Hepatic stellate cell (primary cell): Measurements from ENCODE around the gene ACTL8.

Experiments used
- DNase-seq: peaks from one replicate; pipeline ENCODE4 v3.0.0; 2011; ENCODE audit warnings: low spot score

Gene ACTL8

DNA sequence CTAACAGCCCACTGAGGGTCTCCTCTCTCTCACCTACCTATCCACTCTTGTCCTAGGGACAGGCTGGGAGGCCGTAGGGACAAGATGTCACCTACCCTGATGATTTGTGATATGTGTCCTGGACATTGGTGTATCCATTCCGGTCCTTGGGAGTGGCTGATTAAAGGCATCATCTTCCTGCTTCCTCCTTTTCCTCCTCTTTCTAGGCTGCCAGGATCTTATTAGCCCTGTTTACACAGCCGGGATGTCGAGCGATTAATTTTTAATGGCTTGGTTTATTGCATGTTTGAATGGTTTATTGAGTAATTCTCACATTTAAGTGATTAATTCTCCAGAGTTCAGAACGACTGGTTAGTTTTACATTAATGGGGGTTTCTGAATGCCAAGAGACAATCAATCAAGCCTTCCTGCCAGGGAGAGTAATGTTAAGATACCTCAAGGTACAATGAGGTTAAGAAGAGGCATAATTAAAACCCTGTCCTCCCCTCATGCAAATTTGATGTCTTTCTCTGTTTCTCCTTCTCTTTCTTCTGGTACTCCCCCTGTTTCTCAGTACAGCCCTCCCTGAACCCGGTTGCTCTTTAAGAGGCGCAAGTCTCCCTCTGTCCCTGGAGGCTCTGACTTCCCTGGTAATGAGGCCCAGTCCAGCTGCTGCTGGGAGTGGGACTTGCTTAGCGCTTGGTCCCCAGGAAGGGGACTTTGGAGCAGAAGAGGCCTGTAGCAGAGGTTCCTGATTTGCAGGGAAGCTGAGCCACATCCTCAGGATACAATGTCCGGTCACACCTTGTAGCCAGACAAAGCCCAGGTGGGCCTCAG lies 50.9 kb downstream of the ACTL8 start:
- no peak for DNase-seq

DNA sequence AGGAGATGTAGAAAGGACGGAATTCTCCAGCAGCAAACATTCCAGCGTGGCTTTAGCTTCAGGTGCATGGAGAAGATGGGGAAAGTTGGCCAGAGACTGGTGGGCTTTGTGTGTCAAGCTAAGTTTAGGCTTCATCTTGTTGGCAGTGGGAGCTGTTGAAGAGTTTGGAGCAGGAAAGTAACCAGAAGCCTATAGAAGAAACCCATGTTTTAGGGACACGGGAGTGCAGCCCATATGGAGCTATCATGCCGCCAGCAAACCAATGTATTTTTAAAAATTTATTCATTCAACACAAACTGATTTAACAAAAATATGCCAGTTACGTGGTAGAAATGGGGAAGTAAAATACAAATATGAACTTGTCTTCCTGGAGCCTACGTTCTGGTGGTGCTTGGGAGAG lies 53.7 kb downstream of the ACTL8 start:
- no peak for DNase-seq

DNA sequence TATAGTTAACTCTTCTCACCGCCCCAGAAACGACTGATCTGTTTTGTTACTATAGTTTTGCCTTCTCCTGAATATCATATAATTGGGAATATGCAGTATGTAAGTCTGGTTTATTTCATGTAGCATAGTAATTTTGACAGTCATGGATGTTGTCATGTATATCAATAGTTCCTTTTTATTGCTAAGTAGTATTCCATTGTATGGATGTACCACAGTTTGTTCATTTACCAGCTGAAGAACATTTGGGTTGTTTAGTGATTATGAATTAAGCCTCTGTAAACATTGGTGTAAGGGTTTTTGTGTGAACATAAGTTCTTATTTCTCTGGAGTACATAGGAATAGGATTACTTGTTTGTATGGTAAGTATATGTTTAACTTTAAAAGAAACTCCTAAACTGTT lies 55.5 kb downstream of the ACTL8 start:
- DNase-seq: no peak

- no peak for DNase-seq
Observed at GRCh38 chr1:17816511-17816910, 61.4 kb downstream of the ACTL8 start.

- no peak for DNase-seq
Observed at GRCh38 chr1:17819129-17819802, 64.1 kb downstream of the ACTL8 start.

DNA sequence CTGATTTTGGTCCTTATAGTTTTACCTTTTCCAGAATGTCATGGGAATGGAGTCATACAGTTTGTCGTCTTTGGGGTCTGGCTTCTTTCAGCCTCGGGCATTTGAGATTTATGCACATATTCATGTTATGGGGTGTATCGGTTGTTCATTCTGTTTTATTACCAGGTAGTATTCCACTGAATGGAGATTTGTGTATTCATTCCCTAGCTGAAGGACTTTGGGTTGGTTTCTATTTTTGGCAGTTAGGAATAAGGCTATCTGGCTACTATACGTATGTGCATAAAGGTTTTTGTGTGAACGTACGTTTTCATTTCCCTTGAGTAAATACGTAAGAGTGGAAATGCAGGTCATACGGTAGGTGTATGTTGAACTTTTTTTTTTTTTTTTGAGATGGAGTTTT lies 65.1 kb downstream of the ACTL8 start:
- no peak for DNase-seq

DNA sequence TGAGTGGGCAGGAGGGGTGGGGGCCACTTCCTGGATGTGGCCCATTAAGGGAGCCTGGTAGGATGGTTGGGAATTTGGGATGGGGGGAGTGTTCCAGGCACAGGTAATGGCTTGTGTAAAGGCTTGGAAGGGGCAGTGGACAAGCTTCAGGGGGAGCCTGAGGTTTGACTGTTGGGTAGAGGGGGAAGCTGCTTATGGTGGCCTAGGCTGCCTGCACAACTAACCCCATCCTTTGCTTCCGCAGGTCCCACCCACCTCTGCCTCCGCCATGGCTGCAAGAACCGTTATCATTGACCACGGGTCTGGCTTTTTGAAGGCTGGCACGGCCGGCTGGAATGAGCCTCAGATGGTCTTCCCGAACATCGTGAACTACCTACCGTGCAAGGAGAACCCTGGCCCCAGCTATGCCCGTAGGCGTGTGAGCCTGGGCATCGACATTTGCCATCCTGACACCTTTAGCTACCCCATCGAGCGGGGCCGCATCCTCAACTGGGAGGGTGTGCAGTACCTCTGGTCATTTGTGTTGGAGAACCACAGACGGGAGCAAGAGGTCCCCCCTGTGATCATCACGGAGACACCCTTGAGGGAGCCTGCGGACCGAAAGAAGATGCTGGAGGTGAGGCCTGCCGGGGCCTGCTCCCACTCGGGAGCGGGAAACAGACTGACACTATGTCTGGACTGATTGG lies 67.8 kb downstream of the ACTL8 start:
- no peak for DNase-seq

- no peak for DNase-seq
Observed at GRCh38 chr1:17825273-17826164, 70.4 kb downstream of the ACTL8 start.

- DNase-seq: peak; percentile 77
Observed at GRCh38 chr1:17826165-17826488, 71.0 kb downstream of the ACTL8 start.

- no peak for DNase-seq
Observed at GRCh38 chr1:17828991-17829390, 73.9 kb downstream of the ACTL8 start.

DNA sequence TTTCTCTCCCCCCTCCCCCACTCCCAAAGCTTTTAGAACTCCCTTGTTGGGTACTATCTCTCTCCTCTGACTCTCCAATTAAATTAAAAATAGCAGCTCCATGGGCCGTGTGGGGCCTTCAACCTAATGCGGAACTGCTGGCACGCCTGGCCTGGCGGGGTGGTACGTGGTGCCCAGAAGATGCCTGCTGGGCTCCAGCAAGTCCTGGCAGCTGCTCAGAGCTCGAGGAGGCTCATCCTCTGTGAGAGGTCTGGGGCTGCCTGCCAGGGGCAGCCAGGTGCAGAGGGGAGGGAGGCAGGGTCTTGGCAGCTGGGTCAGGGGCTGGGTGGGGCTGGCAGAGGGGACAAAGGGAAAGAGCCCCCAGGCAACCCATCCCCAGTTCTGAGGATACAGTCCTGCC lies 74.4 kb downstream of the ACTL8 start:
- DNase-seq: no peak

GRCh38 chr1:17831597-17831996 lies 76.5 kb downstream of the ACTL8 start:
- peak; percentile 48 for DNase-seq

DNA sequence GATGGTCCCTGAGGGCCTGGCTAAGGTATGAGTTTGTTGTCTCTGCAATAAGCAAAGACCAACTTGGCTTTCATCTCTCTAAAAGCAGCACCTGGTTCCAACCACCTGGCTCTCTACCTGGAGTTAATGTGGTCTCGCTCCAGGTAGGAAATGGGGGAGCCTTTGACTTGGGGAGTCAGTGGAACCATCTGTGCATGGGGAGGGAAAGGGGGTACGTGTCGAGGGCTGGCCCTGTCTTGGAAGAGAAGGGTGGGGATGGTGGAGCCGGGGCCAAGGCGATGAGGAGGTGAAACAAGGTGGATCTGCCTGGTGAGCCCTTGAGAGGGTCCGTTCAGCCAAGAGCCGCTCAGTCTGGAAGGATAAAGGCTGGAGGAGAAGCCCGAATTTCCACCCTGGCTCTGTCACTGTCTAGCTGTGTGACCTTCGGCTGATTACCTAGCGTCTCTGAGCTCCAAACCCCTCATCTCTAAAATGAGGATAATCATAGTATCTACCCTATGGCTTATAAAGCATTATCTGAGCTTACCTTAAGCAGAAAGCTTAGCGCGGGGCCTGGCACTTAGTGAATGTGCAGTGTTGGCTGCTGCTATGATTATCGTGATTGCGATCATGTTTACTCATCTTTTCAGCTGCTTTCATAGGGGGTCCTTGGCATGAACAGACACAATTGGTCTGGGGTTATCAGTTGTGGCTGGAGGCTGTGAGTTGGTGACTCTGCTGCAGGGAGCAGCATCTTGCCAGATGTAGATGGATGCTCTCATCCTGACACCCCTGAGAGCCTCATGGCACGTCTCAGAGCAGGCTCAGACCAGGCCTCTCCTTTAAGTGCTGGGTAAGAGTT lies 78.7 kb downstream of the ACTL8 start:
- DNase-seq: no peak

- DNase-seq: no peak
Observed at GRCh38 chr1:17834561-17835100, 79.5 kb downstream of the ACTL8 start.

DNA sequence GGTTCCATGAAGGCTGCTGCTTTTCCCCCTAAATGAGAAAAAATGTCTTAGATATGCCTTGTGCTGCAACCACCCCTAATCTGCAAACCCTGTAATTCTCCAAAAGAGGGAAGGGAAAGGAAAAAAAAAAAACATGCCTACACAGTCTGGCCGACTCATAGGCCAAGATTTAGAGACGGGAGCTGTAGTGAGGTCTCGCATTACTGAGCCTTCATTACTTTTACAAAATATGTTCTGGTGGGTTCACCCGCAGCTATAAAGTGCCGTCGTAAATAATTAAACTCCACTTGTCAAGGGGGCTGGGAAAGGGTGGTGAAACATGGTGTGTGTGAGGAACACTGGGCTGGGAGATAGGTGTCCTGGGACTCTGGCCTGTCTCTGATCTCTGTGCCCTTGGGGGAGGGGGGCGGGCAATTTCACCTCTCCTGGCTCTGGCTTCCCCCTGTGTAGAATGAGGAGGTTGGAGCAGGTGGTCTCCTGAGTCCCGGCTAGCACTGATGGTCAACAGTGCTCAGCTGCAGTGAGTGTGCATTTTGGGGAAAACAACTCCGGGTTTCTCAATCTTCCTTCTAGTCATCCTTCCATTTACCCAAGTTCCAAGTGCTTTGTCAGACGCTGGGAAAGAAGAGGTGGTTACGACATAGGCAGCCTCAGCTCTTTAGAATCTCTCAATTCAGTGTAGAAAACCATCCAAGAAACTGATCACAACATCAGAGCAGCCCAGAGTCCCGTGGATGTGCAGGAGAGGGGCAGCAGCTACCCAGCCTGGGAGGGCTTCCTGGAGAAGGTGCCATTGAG lies 82.3 kb downstream of the ACTL8 start:
- no peak for DNase-seq

- no peak for DNase-seq
Observed at GRCh38 chr1:17839641-17840196, 84.6 kb downstream of the ACTL8 start.

DNA sequence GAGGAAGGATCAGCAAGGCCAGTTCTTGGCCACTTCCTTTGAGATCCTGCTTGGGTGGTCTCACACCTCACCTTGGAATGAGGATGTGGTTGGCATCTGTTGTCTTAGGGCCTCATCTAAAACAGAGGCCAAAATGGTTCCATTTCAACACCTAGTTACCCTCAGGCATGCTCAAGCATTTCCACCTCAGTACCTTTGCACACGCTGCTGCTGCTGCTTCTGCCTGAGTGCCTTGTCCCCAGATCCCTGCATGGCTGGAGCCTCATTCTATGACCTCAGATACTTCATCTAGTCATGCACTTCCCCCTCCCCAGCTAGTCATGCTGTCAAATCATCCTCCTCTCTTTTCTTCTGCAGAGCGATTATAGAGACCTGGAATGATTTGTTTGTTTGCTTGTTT lies 86.8 kb downstream of the ACTL8 start:
- DNase-seq: no peak

DNA sequence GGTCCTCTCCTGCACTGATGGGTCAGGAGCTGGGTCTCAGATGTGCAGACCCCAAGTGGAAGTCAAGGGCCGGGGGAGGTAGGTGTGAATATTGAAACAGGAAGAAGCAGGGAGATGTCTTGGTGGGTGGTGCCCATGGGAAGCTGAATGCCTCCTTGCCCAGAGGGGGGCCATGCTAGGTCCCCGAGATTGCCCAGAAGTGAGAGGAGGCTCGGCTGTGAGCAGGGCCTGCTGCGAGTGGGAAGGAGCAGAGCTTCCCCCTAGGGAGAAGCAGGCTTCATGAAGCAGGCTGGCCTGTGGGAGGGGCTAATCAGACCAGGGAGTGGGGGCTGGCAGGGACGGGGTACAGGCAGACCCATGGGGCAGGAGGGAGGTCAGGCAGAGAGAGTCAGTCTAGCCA lies 87.6 kb downstream of the ACTL8 start:
- no peak for DNase-seq

DNA sequence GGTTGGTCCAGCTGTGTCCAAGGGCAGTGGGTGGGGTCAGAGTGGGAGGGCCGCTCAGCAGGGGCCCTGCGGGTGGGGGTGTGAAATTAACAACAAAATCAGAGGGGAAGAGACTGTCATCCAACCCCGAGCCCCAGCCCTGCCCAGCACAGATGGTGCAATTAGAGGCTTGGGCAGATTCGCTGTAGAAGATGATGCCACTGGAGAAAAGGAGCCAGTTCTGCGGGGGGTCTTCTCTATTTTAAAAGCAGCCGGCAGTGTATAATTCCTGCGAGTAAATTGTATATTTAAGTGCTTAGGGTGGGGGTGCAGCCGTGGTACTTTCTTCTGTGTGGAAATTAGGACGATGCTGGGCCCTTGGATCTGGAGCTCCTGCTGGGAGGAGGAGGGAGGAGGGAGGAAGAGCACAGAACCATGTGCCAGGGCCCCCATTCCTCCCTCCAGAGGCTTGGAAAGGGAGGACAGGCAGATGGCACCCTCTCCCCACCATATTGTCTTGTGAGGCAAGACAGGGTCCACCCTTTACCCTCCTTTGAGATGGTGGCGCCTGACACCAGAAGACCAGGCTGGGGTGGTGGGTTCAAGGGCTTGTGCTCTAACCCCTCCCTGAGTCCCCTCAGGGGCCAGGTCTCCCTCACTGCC lies 89.2 kb downstream of the ACTL8 start:
- DNase-seq: no peak
